GM04504 (cell line): ENCODE data around the gene CFAP77.
A peak's percentile ranks its signal among the peaks of the same experiment; 100 is the strongest.

ENCODE experiments used
- DNase-seq: peaks from one replicate; pipeline ENCODE4 v3.0.0-alpha.2; 2012; ENCODE audit warnings: low read depth

CFAP77 gene

GRCh38 chr9:132489536-132489935 lies 79.5 kb downstream of the CFAP77 start:
- DNase-seq, result no peak

GRCh38 chr9:132494857-132495256 lies 84.8 kb downstream of the CFAP77 start:
- no peak for DNase-seq

GRCh38 chr9:132497731-132498130 lies 87.7 kb downstream of the CFAP77 start:
- no peak for DNase-seq

- DNase-seq, result no peak
These were observed 88.7 kb downstream of the CFAP77 start for GRCh38 chr9:132498531-132499210.

GRCh38 chr9:132499251-132499650 lies 89.2 kb downstream of the CFAP77 start:
- DNase-seq, result no peak

- DNase-seq, result no peak
These were observed 90.2 kb downstream of the CFAP77 start for GRCh38 chr9:132500193-132500592.

- no peak for DNase-seq
These were observed 92.5 kb downstream of the CFAP77 start for GRCh38 chr9:132502480-132502879.

- no peak for DNase-seq
These were observed 93.1 kb downstream of the CFAP77 start for GRCh38 chr9:132503116-132503515.

GRCh38 chr9:132504488-132504887 lies 94.5 kb downstream of the CFAP77 start:
- no peak for DNase-seq

- DNase-seq, result no peak
These were observed 96.1 kb downstream of the CFAP77 start for GRCh38 chr9:132505991-132506655.

GRCh38 chr9:132506977-132507669 lies 97.1 kb downstream of the CFAP77 start:
- DNase-seq, result no peak

GRCh38 chr9:132507670-132508469 lies 97.9 kb downstream of the CFAP77 start:
- peak; percentile 25 for DNase-seq

GRCh38 chr9:132509928-132510874 lies 100.2 kb downstream of the CFAP77 start:
- DNase-seq, result no peak

- DNase-seq, result no peak
These were observed 101.4 kb downstream of the CFAP77 start for GRCh38 chr9:132511191-132511999.

GRCh38 chr9:132513416-132513815 lies 103.4 kb downstream of the CFAP77 start:
- no peak for DNase-seq

GRCh38 chr9:132514011-132514744 lies 104.2 kb downstream of the CFAP77 start:
- DNase-seq, result no peak

GRCh38 chr9:132514821-132515220 lies 104.8 kb downstream of the CFAP77 start:
- no peak for DNase-seq

GRCh38 chr9:132516301-132516700 lies 106.3 kb downstream of the CFAP77 start:
- DNase-seq, result no peak

- no peak for DNase-seq
These were observed 106.9 kb downstream of the CFAP77 start for GRCh38 chr9:132516911-132517310.
